OCI-LY1 (cell line): ENCODE measurements around the gene TMEM26.

Experiments used
- CTCF ChIP-seq: fragments of 200-600 bp; sonication (generic), shearing (Covaris generic); IDR thresholded peaks from 2 replicates; pipeline ENCODE4 v1.5.1; 2017; ENCODE audit warnings: mild to moderate bottlenecking, antibody characterized with exemption, low read length, moderate library complexity, mixed read lengths
- EZH2 ChIP-seq: fragments of 200-600 bp; sonication (generic), shearing (Covaris generic); IDR thresholded peaks from 2 replicates; pipeline ENCODE4 v1.8.0; 2017; ENCODE audit warnings: borderline replicate concordance, mixed run types, mild to moderate bottlenecking, antibody characterized with exemption, low read length, moderate library complexity, mixed read lengths

GRCh38 chr10:61385231-61386001 lies 67.8 kb downstream of the TMEM26 start:
- no peak for TF ChIP-seq EZH2
- TF ChIP-seq CTCF = no peak
